HG02763 (cell line): Measurements from ENCODE around the gene ZNF28.
"Not testable (repeated sequence)": the region's sequence is repeated elsewhere in the genome, so short reads cannot be mapped to it uniquely, and the experiment has no call there.

Experiments used
- ATAC-seq: cut with Tn5 transposase; IDR thresholded peaks from one replicate; pipeline ENCODE4 v1.9.1; 2021; ENCODE audit warnings: mild to moderate bottlenecking, moderate library complexity; ENCODE audit not compliant: unreplicated experiment

ZNF28 gene

GRCh38 chr19:52821204-52821960 is at the start of gene ZNF28:
Gene ZNF28, minus strand, starts transcription at chr19:52821633. Its CDS starts 3,675 bp downstream, at chr19:52817958.
- ATAC-seq = peak; percentile 96

DNA sequence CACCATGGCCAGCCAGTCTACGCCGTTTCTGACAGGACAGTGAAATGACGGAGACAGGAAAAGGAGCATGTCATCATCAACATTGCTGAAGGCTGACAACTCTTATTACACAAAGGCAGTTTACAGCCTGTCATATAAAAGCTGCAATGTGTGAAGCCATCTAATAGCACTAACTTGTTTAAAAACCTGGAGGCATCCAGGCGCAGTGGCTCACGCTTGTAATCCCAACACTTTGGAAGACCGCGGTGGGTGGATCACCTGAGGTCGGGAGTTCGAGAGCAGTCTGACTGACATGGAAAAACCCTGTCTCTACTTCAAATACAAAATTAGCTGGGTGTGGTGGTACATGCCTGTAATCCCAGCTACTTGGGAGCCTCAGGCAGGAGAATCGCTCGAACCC is 46.6 kb upstream of the ZNF28 start:
- not testable (repeated sequence) for ATAC-seq

DNA sequence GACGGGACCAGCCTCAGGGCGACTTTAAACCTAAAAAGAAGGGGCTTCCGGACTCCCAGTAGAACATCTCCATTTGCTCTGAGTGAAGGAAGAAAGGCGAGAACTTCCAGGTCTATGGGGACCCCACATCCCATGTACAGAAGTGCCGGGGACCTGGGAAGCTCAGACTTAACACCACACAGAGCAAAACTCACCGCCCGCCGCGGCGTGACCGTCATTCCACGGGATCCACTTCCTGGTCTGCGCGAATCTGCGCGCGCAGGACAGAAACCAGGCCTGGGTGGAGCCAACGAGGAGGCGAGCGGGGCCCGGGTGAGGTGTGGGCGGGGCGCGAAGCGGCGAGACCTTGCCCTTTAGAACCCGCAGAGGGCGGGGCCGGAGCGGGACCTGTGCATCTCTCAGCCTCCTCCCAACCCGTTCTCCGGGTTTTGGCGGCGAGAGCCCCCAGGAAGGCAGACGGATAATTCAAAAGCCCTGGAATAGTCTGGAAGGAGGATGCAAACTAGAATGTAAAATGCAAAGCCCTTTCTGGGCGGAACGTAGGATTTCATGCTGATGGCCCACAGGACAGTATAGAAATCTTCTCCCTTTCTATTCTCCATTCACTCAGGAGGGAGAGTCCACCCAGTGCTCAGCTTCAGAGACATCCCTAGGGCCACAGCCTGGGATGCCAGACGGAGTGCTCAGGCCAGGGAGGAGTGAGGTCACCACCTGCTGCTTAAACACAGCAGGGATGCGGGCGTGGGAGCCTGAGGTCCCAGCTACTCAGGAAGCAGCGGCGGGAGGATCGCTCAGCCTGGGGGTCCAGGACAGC is 36.2 kb upstream of the ZNF28 start, which contains the start of gene ZNF468:
Gene ZNF468 (minus strand): TSS at position 242 of the 814 bp plus-strand sequence. CDS start 3,347 bp downstream, outside the sequence.
- ATAC-seq = peak; percentile 97

DNA sequence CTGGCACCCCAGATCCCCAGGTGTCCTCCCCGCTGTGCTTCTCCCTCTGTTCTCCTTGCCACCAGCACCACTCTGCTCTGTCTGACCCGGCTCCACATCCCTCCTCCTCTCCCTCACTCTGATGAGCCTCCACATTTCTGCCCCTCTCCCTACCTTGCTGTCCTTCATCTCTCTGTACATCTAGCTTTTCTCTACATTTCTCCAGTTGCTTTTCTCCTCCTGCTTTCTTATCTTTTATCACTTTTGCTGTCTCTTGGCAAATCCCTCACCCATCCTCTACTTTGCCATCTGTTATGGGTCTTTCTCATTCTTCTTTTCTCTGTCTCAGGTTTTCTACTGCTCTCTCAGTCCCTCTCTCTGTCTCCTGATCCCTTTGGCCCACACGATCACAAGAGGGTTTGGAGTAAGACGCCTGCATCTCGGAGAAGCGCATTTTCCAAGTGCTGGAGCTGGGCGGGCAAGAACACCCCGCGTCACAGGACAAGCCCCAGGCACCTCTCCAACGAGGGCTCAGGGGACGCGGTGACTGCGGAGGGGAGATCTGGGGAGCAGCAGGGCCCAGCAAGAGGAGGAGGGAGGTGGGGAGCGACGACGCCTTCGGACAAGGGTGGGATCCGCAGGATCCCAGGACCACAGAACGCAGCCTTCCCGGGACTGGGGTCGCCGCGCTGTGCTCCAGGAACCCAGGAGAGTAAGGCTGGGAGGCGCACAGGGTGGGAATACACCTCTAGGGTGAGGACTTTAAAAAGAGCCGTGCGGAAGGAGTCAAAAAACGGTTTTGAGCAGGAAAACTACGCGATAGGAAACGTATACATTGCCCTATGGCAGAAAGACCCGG is 35.3 kb upstream of the ZNF28 start:
- ATAC-seq = not testable (repeated sequence)

- not testable (repeated sequence) for ATAC-seq
Measured at GRCh38 chr19:52847352-52847751, 25.9 kb upstream of the ZNF28 start.

DNA sequence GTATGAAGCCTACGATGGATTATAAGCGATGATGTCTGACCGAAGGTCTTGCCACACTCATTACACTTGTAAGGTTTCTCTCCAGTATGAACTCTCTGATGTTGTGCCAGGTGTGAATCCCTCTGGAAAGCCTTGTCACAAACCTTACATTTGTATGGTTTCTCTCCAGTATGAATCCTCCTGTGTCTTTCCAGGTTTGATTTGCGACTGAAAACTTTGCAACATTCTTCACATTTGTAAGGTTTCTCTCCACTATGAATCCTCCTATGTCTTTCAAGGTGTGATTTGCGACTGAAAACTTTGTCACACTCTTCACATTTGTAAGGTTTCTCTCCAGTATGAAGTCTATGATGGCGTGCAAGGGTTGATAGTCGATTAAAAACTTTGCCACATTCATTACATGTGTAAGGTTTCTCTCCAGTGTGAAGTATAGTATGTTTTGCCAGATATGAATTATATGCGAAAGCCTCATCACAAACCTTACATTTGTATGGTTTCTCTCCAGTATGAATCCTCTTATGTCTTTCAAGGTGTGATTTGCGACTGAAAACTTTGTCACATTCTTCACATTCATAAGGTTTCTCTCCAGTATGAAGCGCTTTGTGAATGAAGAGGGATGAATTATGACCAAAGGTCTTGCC is 19.5 kb upstream of the ZNF28 start:
- ATAC-seq = not testable (repeated sequence)

DNA sequence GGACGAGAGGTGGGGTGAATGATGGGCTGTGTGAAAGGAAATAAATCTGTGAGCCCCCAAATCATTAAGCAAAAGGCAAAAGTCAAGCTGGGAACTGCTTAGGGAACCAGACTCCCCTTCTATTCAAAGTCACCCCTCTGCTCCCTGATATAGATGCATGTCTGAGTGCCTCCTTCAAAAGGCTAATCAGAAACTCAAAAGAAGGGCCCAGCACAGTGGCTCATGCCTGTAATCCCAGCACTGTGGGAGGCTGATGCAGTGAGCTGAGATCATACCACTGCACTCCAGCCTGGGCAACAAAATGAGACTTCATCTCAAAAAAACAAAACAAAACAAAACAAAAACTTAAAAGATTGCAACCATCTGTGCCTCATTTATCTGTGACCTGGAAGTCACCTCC is 12.9 kb upstream of the ZNF28 start:
- ATAC-seq = not testable (repeated sequence)

- not testable (repeated sequence) for ATAC-seq
Measured at GRCh38 chr19:52833541-52833940, 12.1 kb upstream of the ZNF28 start.

GRCh38 chr19:52829866-52830265 is 8.4 kb upstream of the ZNF28 start:
- not testable (repeated sequence) for ATAC-seq

DNA sequence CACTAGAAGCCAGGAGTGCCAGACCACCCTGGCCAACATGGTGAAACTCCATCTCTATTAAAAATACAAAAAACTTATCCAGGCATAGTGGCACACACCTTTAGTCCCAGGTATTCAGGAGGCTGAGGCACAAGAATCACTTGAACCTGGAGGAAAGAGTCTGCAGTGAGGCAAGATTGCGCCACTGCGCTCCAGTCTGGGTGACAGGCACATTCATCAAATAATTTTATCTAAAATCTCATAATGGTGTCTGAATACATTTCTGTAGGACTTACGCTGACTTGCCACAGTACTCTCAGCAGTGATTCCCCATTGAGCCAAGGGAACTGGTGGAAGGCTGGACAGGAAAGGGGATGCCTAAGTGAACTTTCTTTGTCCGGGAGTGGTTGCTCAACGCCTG is 4.3 kb upstream of the ZNF28 start:
- no peak for ATAC-seq

- ATAC-seq = no peak
Measured at GRCh38 chr19:52823676-52824075, 2.2 kb upstream of the ZNF28 start.

DNA sequence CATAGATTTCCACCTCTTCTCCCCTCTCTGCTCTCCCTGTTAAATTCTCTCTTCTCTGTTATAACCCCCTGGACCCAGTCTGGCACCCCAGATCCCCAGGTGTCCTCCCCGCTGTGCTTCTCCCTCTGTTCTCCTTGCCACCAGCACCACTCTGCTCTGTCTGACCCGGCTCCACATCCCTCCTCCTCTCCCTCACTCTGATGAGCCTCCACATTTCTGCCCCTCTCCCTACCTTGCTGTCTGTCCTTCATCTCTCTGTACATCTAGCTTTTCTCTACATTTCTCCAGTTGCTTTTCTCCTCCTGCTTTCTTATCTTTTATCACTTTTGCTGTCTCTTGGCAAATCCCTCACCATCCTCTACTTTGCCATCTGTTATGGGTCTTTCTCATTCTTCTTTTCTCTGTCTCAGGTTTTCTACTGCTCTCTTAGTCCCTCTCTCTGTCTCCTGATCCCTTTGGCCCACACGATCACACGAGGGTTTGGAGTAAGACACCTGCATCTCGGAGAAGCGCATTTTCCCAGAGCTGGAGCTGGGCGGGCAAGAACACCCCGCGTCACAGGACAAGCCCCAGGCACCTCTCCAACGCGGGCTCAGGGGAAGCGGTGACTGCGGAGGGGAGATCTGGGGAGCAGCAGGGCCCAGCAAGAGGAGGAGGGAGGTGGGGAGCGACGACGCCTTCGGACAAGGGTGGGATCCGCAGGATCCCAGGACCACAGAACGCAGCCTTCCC is 795 bp downstream of the ZNF28 start:
- ATAC-seq = peak; percentile 29

DNA sequence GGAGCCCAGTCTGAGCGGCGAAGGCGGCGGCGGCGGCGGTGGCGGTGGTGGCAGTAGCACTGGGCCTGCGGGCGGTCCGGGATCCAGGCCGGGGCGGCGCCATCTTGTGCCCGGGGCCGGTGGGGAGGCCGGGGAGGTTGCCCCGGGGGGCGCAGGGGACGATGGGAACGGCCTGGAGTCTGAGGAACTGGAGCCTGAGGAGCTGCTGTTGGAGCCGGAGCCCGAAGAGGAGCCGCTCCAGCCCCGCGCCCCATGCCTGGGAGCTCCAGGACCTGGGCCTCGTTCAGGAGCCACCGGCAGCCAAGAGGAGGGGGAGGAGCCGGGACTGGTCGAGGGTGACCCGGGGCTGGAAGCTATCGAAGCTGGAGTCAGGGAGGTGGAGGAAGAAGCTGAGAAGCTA is 11.6 kb downstream of the ZNF28 start:
- ATAC-seq = no peak

GRCh38 chr19:52799950-52800640 is 21.3 kb downstream of the ZNF28 start:
- ATAC-seq = not testable (repeated sequence)

- ATAC-seq = no peak
Measured at GRCh38 chr19:52789440-52789839, 32.0 kb downstream of the ZNF28 start.

DNA sequence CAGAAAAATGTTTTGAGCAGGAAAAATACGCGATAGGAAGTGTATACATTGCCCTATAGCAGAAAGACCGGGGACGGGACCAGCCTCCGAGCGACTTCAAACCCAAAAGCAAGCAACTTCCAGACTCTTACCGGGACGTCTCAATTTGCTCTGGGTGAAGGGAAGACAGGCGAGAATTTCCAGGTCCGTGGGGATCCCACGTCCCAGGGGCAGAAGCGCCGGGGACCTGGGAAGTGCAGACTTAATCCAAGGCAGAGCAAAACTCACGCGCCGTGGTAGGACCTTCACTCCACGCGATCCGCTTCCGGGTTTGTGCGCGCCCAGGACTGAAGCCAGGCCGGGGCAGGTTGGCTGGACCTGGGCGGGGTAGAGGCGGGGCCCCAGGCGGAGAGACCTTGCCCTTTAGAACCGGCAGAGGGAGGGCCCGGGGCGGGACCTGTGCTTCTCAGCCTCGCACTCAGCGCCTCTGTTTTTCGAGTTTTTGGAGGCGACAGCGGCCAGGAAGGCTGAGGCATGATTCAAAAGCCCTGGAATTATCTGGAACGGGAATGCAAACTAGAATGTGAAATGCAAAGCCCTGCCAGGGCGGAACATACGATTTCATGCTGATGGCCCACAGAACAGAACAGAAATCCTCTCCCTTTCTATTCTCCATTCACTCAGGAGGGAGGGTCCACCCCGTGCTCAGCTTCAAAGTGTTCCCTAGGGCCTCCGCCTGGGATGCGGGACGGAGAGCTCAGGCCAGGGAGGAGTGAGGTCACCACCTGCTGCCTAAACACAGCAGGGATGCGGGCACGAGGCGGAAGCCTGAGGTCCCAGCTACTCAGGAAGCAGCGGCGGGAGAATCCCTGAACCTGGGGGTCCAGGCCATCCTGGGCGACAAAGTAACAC is 34.7 kb downstream of the ZNF28 start, which contains the start of gene ZNF600:
Gene ZNF600 (minus strand): TSS at position 328 of the 891 bp plus-strand sequence. CDS start 7,903 bp downstream, outside the sequence.
- ATAC-seq = peak; percentile 94

GRCh38 chr19:52786078-52786463 is 35.4 kb downstream of the ZNF28 start:
- ATAC-seq = peak; percentile 11

DNA sequence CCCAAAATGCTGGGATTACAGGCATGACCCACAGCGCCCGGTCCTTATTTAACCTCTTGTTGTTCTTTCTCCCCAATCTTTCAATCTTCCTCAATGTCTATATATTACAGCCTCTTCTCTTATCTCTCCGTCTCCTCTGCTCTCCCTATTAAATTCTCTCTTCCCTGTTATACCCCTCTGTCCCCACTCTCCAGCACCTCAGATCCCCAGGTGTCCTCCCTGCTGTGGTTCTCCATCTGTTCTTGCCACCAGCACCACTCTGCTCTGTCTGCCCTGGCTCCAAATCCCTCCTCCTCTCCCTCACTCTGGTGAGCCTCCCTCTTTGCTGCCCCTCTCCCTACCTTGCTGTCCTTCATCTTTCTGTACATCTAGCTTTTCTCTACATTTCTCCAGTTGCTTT is 35.9 kb downstream of the ZNF28 start:
- no peak for ATAC-seq
